ENCODE measurements around the gene SFXN5.

- TF ChIP-seq, protein P1, sequence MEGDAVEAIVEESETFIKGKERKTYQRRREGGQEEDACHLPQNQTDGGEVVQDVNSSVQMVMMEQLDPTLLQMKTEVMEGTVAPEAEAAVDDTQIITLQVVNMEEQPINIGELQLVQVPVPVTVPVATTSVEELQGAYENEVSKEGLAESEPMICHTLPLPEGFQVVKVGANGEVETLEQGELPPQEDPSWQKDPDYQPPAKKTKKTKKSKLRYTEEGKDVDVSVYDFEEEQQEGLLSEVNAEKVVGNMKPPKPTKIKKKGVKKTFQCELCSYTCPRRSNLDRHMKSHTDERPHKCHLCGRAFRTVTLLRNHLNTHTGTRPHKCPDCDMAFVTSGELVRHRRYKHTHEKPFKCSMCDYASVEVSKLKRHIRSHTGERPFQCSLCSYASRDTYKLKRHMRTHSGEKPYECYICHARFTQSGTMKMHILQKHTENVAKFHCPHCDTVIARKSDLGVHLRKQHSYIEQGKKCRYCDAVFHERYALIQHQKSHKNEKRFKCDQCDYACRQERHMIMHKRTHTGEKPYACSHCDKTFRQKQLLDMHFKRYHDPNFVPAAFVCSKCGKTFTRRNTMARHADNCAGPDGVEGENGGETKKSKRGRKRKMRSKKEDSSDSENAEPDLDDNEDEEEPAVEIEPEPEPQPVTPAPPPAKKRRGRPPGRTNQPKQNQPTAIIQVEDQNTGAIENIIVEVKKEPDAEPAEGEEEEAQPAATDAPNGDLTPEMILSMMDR (conservative IDR thresholded peaks at IDR 0.05 in 1 of 2, IDR thresholded peaks at IDR 0.05 in 1 of 2; ENCODE audit: extremely low read depth in 1 of 2, insufficient read depth in 1 of 2, low read depth in 1 of 2, low read length in 2 of 2): no peak
- no peak for TF ChIP-seq EZH2 (IDR thresholded peaks at IDR 0.05; ENCODE audit: borderline replicate concordance, low read length)
Measured at GRCh38 chr2:72955228-72956049, 116.1 kb downstream of the SFXN5 start.
